H1 (cell line): ENCODE results near the gene SBK2. TPM values are rescaled to one million over a fixed set of nuclear protein-coding genes. Genes with fewer than 3 reads are reported as not detected.

Source experiments
- CTCF ChIA-PET: fragments of 300-600 bp; sonication (Branson Sonifier 250); formaldehyde crosslinking; loops from one replicate; lab custom pipeline; 2021; ENCODE audit not compliant: partially characterized antibody; lab: Charles Lee
- POLR2A ChIA-PET: fragments of 300-600 bp; sonication (Branson Sonifier 250); formaldehyde crosslinking; loops from one replicate; lab custom pipeline; 2021; ENCODE audit warnings: inconsistent platforms; ENCODE audit not compliant: partially characterized antibody; lab: Charles Lee
- DNase-seq, 2 experiments: peaks; one replicate each; pipeline versions ENCODE4 v3.0.0 to v3.0.0-alpha.2; 2010 to 2022; ENCODE audit warnings: low spot score in 2 of 2, low read depth in 1 of 2, mixed read lengths in 1 of 2
- FAIRE-seq: peaks from 2 replicates; lab custom pipeline; 2011; peaks lifted over from hg19 to GRCh38; lab: Jason Lieb, UNC
- H2AFZ ChIP-seq: 2 replicates; pipeline ENCODE4 v1.8.1; 2012; ENCODE audit warnings: low read length, inconsistent platforms
- H2AK5ac ChIP-seq: 2 replicates; pipeline ENCODE4 v1.6.1; 2013; ENCODE audit warnings: low read depth, low read length
- H2BK120ac ChIP-seq: replicated peaks from 2 replicates; pipeline ENCODE3; 2013; ENCODE audit warnings: low read depth, low read length, inconsistent platforms
- H2BK12ac ChIP-seq: 2 replicates; pipeline ENCODE4 v1.6.1; 2013; ENCODE audit warnings: low read depth, low read length
- H2BK15ac ChIP-seq: 2 replicates; pipeline ENCODE4 v1.6.1; 2013; ENCODE audit warnings: low read length
- H2BK20ac ChIP-seq: 2 replicates; pipeline ENCODE4 v1.6.1; 2013; ENCODE audit warnings: low read length
- H2BK5ac ChIP-seq: 2 replicates; pipeline ENCODE4 v1.6.1; 2013; ENCODE audit warnings: low read depth, low read length
- H3K14ac ChIP-seq: 2 replicates; pipeline ENCODE4 v1.6.1; 2013; ENCODE audit warnings: inconsistent platforms; ENCODE audit not compliant: insufficient read length
- H3K18ac ChIP-seq: 2 replicates; pipeline ENCODE4 v1.6.1; 2013; ENCODE audit warnings: low read length; ENCODE audit errors: extremely low read depth
- H3K23ac ChIP-seq: 2 replicates; pipeline ENCODE4 v1.6.1; 2013; ENCODE audit warnings: inconsistent platforms; ENCODE audit not compliant: insufficient read length
- H3K23me2 ChIP-seq: 2 replicates; pipeline ENCODE4 v1.6.1; 2013; ENCODE audit warnings: low read depth, low read length
- H3K27ac ChIP-seq: 2 replicates; pipeline ENCODE4 v1.6.1; 2011; ENCODE audit warnings: low read depth, low read length, inconsistent platforms
- H3K27me3 ChIP-seq, 4 experiments: replicated peaks in 1 of 4; 1 replicate in 1 of 4; 2 replicates in 3 of 4; pipeline versions ENCODE4 v1.6.1 to v1.8.1; 2011 to 2013; ENCODE audit warnings: low read length in 3 of 4, mild to moderate bottlenecking in 3 of 4, inconsistent platforms in 2 of 4, mixed read lengths in 2 of 4, moderate library complexity in 1 of 4; ENCODE audit not compliant: control insufficient read depth in 3 of 4, insufficient read depth in 3 of 4; ENCODE audit errors: extremely low read depth in 1 of 4
- H3K36me3 ChIP-seq, 4 experiments: 2 replicates each; pipeline versions ENCODE4 v1.6.1 to v1.8.1; 2011 to 2013; ENCODE audit warnings: mild to moderate bottlenecking in 4 of 4, low read length in 3 of 4, moderate library complexity in 2 of 4, control low read depth in 1 of 4, inconsistent platforms in 1 of 4; ENCODE audit not compliant: insufficient read depth in 4 of 4, control insufficient read depth in 2 of 4
- H3K4ac ChIP-seq: replicated peaks from 2 replicates; pipeline ENCODE3; 2013; ENCODE audit warnings: low read length, low read depth, mixed read lengths, inconsistent platforms; ENCODE audit not compliant: insufficient read length
- H3K4me1 ChIP-seq, 4 experiments: replicated peaks in 1 of 4; 1 replicate in 1 of 4; 2 replicates in 3 of 4; pipeline versions ENCODE4 v1.6.1 to v1.8.1; 2011 to 2013; ENCODE audit warnings: low read length in 3 of 4, inconsistent platforms in 2 of 4, mixed read lengths in 1 of 4; ENCODE audit not compliant: insufficient read depth in 4 of 4, control insufficient read depth in 3 of 4
- H3K4me2 ChIP-seq, 2 experiments: 2 replicates each; pipeline versions ENCODE4 v1.6.1 to v1.8.1; 2011 to 2013; ENCODE audit warnings: low read depth in 2 of 2, low read length in 2 of 2, control low read depth in 1 of 2, inconsistent platforms in 1 of 2, mild to moderate bottlenecking in 1 of 2; ENCODE audit not compliant: insufficient read depth in 1 of 2
- H3K4me3 ChIP-seq, 4 experiments: fragments of 200-600, 300-600 bp in 1 of 4; sonication (generic), shearing (Covaris generic), sonication (Bioruptor Twin) in 1 of 4; 2 replicates each; pipeline versions ENCODE4 v1.5.1 to v1.8.1; 2011 to 2016; ENCODE audit warnings: low read length in 4 of 4, low read depth in 3 of 4, control low read depth in 2 of 4, inconsistent platforms in 2 of 4, mild to moderate bottlenecking in 2 of 4, mixed read lengths in 1 of 4, moderate library complexity in 1 of 4; ENCODE audit not compliant: insufficient read depth in 2 of 4; ENCODE audit errors: extremely low read depth in 1 of 4
- H3K56ac ChIP-seq: replicated peaks from 2 replicates; pipeline ENCODE3; 2013; ENCODE audit warnings: low read depth, mild to moderate bottlenecking, mixed read lengths, low read length, inconsistent platforms; ENCODE audit not compliant: insufficient read length
- H3K79me1 ChIP-seq: 2 replicates; pipeline ENCODE4 v1.6.1; 2013; ENCODE audit warnings: low read depth, low read length, control low read depth
- H3K79me2 ChIP-seq, 2 experiments: 2 replicates each; pipeline versions ENCODE4 v1.6.1 to v1.8.1; 2012 to 2013; ENCODE audit warnings: low read length in 2 of 2, mild to moderate bottlenecking in 2 of 2, inconsistent platforms in 1 of 2; ENCODE audit not compliant: insufficient read depth in 2 of 2, control insufficient read depth in 1 of 2
- H3K9ac ChIP-seq, 4 experiments: replicated peaks in 1 of 4; 1 replicate in 1 of 4; 2 replicates in 3 of 4; pipeline versions ENCODE4 v1.6.1 to v1.8.1; 2011 to 2013; ENCODE audit warnings: low read depth in 3 of 4, low read length in 3 of 4, control low read depth in 2 of 4, mild to moderate bottlenecking in 2 of 4, moderate library complexity in 2 of 4, inconsistent platforms in 1 of 4; ENCODE audit errors: extremely low read depth in 1 of 4
- H3K9me3 ChIP-seq, 2 experiments: 2 replicates each; pipeline versions ENCODE4 v1.6.1 to v1.8.1; 2012 to 2013; ENCODE audit warnings: mild to moderate bottlenecking in 2 of 2, moderate library complexity in 2 of 2, control low read depth in 1 of 2, inconsistent platforms in 1 of 2, low read depth in 1 of 2, low read length in 1 of 2, mixed read lengths in 1 of 2; ENCODE audit not compliant: insufficient read depth in 2 of 2
- H4K20me1 ChIP-seq, 2 experiments: replicated peaks in 1 of 2; 2 replicates each; pipeline versions ENCODE3 to v1.8.1; 2011 to 2013; ENCODE audit warnings: inconsistent platforms in 2 of 2, low read length in 2 of 2, mild to moderate bottlenecking in 1 of 2; ENCODE audit not compliant: insufficient read depth in 2 of 2, control insufficient read depth in 1 of 2
- H4K5ac ChIP-seq: 2 replicates; pipeline ENCODE4 v1.6.1; 2013; ENCODE audit warnings: low read length, low read depth, mixed read lengths, inconsistent platforms; ENCODE audit not compliant: insufficient read length
- H4K8ac ChIP-seq: 2 replicates; pipeline ENCODE4 v1.8.0; 2013; ENCODE audit warnings: mild to moderate bottlenecking, moderate library complexity, low read length, inconsistent platforms; ENCODE audit not compliant: insufficient read depth; ENCODE audit errors: extremely low read depth
- H4K91ac ChIP-seq: replicated peaks from 2 replicates; pipeline ENCODE3; 2013; ENCODE audit warnings: low read length, mixed read lengths, inconsistent platforms; ENCODE audit not compliant: insufficient read length
- ASH2L ChIP-seq: fragments of 200-600, 300-600 bp; sonication (generic); IDR thresholded peaks from one replicate; pipeline ENCODE4 v1.7.1; 2017; ENCODE audit warnings: low read length
- CHD1 ChIP-seq: IDR thresholded peaks from 2 replicates; pipeline ENCODE4 v1.6.1; 2012; ENCODE audit warnings: low read depth, low read length, improper control_type of control experiment
- CREB1 ChIP-seq: IDR thresholded peaks from 2 replicates; pipeline ENCODE4 v1.6.1; 2012; ENCODE audit warnings: inconsistent platforms
- JUND ChIP-seq: IDR thresholded peaks from 2 replicates; pipeline ENCODE4 v1.6.1; 2011; ENCODE audit warnings: mild to moderate bottlenecking, improper control_type of control experiment, low read length
- RFX5 ChIP-seq: IDR thresholded peaks from 2 replicates; pipeline ENCODE4 v1.6.1; 2011; ENCODE audit warnings: low read depth, low read length, improper control_type of control experiment, borderline replicate concordance
- SAP30 ChIP-seq: fragments of 300-600 bp; sonication (generic); IDR thresholded peaks from 2 replicates; pipeline ENCODE4 v1.7.1; 2012; ENCODE audit warnings: low read length, moderate library complexity, mild to moderate bottlenecking, inconsistent platforms; ENCODE audit not compliant: insufficient read depth, insufficient replicate concordance
- WGBS, 2 experiments: shearing (Covaris generic) in 1 of 2; methylation state at CpG; one replicate each; pipeline versions ENCODE4 v1.1.6 to v1.1.7; 2013 to 2015; ENCODE audit warnings: low lambda C conversion rate in 2 of 2, mixed read lengths in 2 of 2, inconsistent platforms in 1 of 2, low coverage in 1 of 2, missing lambda C conversion rate in 1 of 2; ENCODE audit not compliant: insufficient replicate concordance in 2 of 2, insufficient coverage in 1 of 2, insufficient read length in 1 of 2; ENCODE audit errors: extremely low coverage in 1 of 2, missing lambda C conversion rate in 1 of 2; 5-methylcytosine and 5-hydroxymethylcytosine counted together
- polyA plus RNA-seq, 7 experiments: library from polyadenylated mRNA; depleted of rRNA in 3 of 7; stranded (reverse) in 5 of 7; unstranded in 2 of 7; fragments of >200 nt in 5 of 7; fragments of 200-250 nt in 2 of 7; gene quantifications; 1 replicate in 5 of 7; 2 replicates in 1 of 7; 4 replicates in 1 of 7; pipeline versions ENCODE4 v1.2.1 to v1.2.3, GENCODE V29; 2011 to 2013; ENCODE audit warnings: missing spikeins in 2 of 7, mixed read lengths in 2 of 7
- total RNA-seq: library from RNA; stranded (reverse); fragmentation: NEBNext Ultra II Directional; extraction: Animal tissue kit (Norgen Biotek cat#: 25700); gene quantifications from 2 replicates; pipeline ENCODE4 v1.2.1, GENCODE V29; 2021

SBK2 gene
- total and polyA plus RNA-seq, 2 of the 8 experiments (the other 6 are each of a cell fraction or from before 2014, with no cell fraction given), result 3.2 to 4.1 TPM

- no peak overlapping the region for H3K4me2 ChIP-seq
- POLR2A ChIA-PET, result interaction anchor here (0.6 to 7.5 kb wide), 7 partner anchors 10 to 138 kb away, joined by 3 to 57 read pairs (median 4); partner anchors contain the start of genes NAT14 and ZNF628
- no peaks in the 10 kb centered on the region; a peak in 2 of 7 replicates for H3K27me3 ChIP-seq
- no peak overlapping the region for H2BK12ac ChIP-seq
- no peak overlapping the region for H2BK20ac ChIP-seq
- no peak overlapping the region for H3K14ac ChIP-seq
- no peak overlapping the region for H3K23ac ChIP-seq
- TF ChIP-seq SAP30 (no peak), RFX5 (no peak), CHD1 (no peak), ASH2L (no peak), JUND (no peak), CREB1 (no peak)
- no peak for FAIRE-seq
- no peaks in the 10 kb centered on the region for H3K79me2 ChIP-seq
- no peaks in the 10 kb centered on the region for H4K20me1 ChIP-seq
- H4K91ac ChIP-seq, result no peak overlapping the region
- H2BK120ac ChIP-seq, result no peak overlapping the region
- H2AFZ ChIP-seq, result no peak overlapping the region
- peaks cover 0 to 19% (median 12%) of the 10 kb centered on the region in 4 experiments; a peak in 6 of 7 replicates for H3K4me1 ChIP-seq
- no peaks in the 10 kb centered on the region; the same call in 1 of the 2 replicates for H3K23me2 ChIP-seq
- 91% methylated on average over 18 of the region's 38 CpGs; no CpG with 5 or more reads in 1 of the 2 experiments for WGBS, 2 experiments
- no peak overlapping the region for H4K5ac ChIP-seq
- no peak overlapping the region for H2BK15ac ChIP-seq
- no peaks in the 10 kb centered on the region for H3K79me1 ChIP-seq
- H3K56ac ChIP-seq, result no peak overlapping the region
- no peak for DNase-seq
- peak overlapping the region; percentile 19 for H4K8ac ChIP-seq
- no peak overlapping the region for H3K4me3 ChIP-seq
- H3K18ac ChIP-seq, result no peak overlapping the region; the same call in 1 of the 2 replicates
- no peak overlapping the region for H2BK5ac ChIP-seq
- H3K4ac ChIP-seq, result no peak overlapping the region
- H3K9ac ChIP-seq, result no peak overlapping the region
- no peaks in the 10 kb centered on the region for H3K36me3 ChIP-seq
- no peak overlapping the region for H2AK5ac ChIP-seq
- CTCF ChIA-PET, result interaction anchor here (1.2 to 2.2 kb wide), 4 partner anchors 11 to 333 kb away, joined by 3 to 17 read pairs (median 8); no protein-coding TSS in a partner anchor
- H3K27ac ChIP-seq, result no peak overlapping the region
- H3K9me3 ChIP-seq, result no peaks in the 10 kb centered on the region
These were observed 43.2 kb downstream of the SBK2 start for GRCh38 chr19:55493645-55494171.
